ENCODE data around the gene ADGRF1. TPM values are rescaled to one million over a fixed set of nuclear protein-coding genes. Genes with fewer than 3 reads are reported as not detected.

Gene ADGRF1
- total RNA-seq, 5 donors from 2014 or later (not counting 1 experiment from before 2014, with no cell fraction given): 0.19 to 0.32 TPM; not detected in 3

DNA sequence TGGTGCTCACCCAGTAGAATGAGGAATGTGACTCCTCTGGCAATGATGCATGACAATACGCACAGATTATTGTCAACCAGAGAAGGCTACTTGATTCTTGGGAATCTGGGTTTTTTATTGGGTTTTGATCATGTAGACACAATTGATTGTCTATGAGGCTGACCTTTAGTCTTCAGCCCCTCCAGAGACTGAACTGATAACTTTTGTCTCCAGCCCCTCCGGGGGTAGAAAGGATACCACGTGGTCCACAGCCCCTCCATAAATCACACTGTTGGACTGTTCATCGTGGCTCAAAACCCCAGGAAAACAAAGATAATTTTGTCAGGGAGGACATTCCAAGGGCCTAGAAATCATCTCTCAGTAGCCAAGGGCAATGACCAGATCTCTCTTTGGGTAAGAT lies 62.9 kb downstream of the ADGRF1 start:
- Histone ChIP-seq H3K36me3 (ENCODE audit: control insufficient read depth in 2 of 2, extremely low read depth in 1 of 2, insufficient read depth in 1 of 2, low read length in 1 of 2) (no peaks in the 10 kb centered on the region), H3K9me3 (no peaks in the 10 kb centered on the region), H3K4me3 (ENCODE audit: control insufficient read depth in 1 of 2, extremely low read depth in 1 of 2, low read length in 1 of 2) (no peak overlapping the region), H3K27ac (ENCODE audit: low read length) (no peak overlapping the region), H3K4me1 (ENCODE audit: control insufficient read depth in 1 of 2, extremely low read depth in 1 of 2, insufficient read depth in 2 of 2, low read length in 2 of 2) (no peaks in the 10 kb centered on the region), H3K27me3 (replicated peaks in 1 of 2; ENCODE audit: control insufficient read depth in 2 of 2, extremely low read depth in 1 of 2, insufficient read depth in 2 of 2, low read length in 1 of 2) (no peaks in the 10 kb centered on the region)
- ATAC-seq (replicated peaks in 1 of 4) (no peak), DNase-seq (no peak)
- CTCF ChIA-PET: no interaction called here
- H3K27ac Mint-ChIP-seq: no peak overlapping the region
- no peaks in the 10 kb centered on the region for H3K36me3 Mint-ChIP-seq
- POLR2A ChIA-PET: no interaction called here
- no peaks in the 10 kb centered on the region for H3K4me1 Mint-ChIP-seq
- no peaks in the 10 kb centered on the region for H3K9me3 Mint-ChIP-seq
- H3K27me3 Mint-ChIP-seq: peaks cover 3 to 5% of the 10 kb centered on the region in 2 donors
- 100% methylated on average over 1 of the region's 4 CpGs for WGBS (ENCODE audit: insufficient coverage)
- H3K4me3 Mint-ChIP-seq: no peak overlapping the region

DNA sequence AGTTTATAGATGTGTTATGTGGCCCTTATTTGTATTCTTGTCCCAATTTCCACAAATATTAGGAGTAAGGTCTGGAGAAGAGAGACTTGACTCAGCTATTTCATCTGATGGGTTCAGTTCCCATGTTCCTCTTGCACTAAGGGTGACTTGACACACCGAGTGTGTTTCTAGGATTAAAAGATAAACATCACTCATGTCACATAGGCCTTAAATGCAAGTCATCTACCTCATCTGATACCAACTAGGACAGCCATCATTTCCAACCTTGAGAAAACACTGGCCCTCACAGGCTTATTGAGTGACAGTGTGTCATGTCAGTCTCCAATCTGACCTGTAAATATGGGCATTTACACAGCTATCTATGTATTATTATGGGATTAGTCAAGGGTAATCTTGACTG lies 67.3 kb downstream of the ADGRF1 start:
- Histone ChIP-seq H3K4me3 (ENCODE audit: control insufficient read depth in 1 of 2, extremely low read depth in 1 of 2, low read length in 1 of 2) (no peak overlapping the region), H3K9me3 (no peaks in the 10 kb centered on the region), H3K4me1 (ENCODE audit: control insufficient read depth in 1 of 2, extremely low read depth in 1 of 2, insufficient read depth in 2 of 2, low read length in 2 of 2) (no peaks in the 10 kb centered on the region), H3K36me3 (ENCODE audit: control insufficient read depth in 2 of 2, extremely low read depth in 1 of 2, insufficient read depth in 1 of 2, low read length in 1 of 2) (no peaks in the 10 kb centered on the region), H3K27ac (ENCODE audit: low read length) (no peak overlapping the region), H3K27me3 (replicated peaks in 1 of 2; ENCODE audit: control insufficient read depth in 2 of 2, extremely low read depth in 1 of 2, insufficient read depth in 2 of 2, low read length in 1 of 2) (no peaks in the 10 kb centered on the region)
- ChIA-PET POLR2A (no interaction called here), CTCF (no interaction called here)
- Mint-ChIP-seq H3K27me3 (peaks cover 0 to 18% of the 10 kb centered on the region in 2 donors), H3K4me3 (no peak overlapping the region), H3K36me3 (no peaks in the 10 kb centered on the region), H3K4me1 (no peaks in the 10 kb centered on the region), H3K27ac (no peak overlapping the region), H3K9me3 (no peaks in the 10 kb centered on the region)
- ATAC-seq (replicated peaks in 1 of 4) (no peak), DNase-seq (no peak)
- 60% methylated on average over 1 of the region's 1 CpG for WGBS (ENCODE audit: insufficient coverage)

GRCh38 chr6:46973029-46973428 lies 69.1 kb downstream of the ADGRF1 start:
- H3K27me3 ChIP-seq (replicated peaks in 1 of 2; ENCODE audit: control insufficient read depth in 2 of 2, extremely low read depth in 1 of 2, insufficient read depth in 2 of 2, low read length in 1 of 2): no peaks in the 10 kb centered on the region
- H3K27ac ChIP-seq (ENCODE audit: low read length): no peak overlapping the region
- ATAC-seq (replicated peaks in 1 of 4) (no peak), DNase-seq (no peak)
- no peaks in the 10 kb centered on the region for H3K4me1 ChIP-seq (ENCODE audit: control insufficient read depth in 1 of 2, extremely low read depth in 1 of 2, insufficient read depth in 2 of 2, low read length in 2 of 2)
- H3K36me3 Mint-ChIP-seq: no peaks in the 10 kb centered on the region
- no peaks in the 10 kb centered on the region for H3K9me3 ChIP-seq
- H3K36me3 ChIP-seq (ENCODE audit: control insufficient read depth in 2 of 2, extremely low read depth in 1 of 2, insufficient read depth in 1 of 2, low read length in 1 of 2): no peaks in the 10 kb centered on the region
- H3K4me3 Mint-ChIP-seq: no peak overlapping the region
- ChIA-PET CTCF (no interaction called here), POLR2A (no interaction called here)
- no peak overlapping the region for H3K27ac Mint-ChIP-seq
- WGBS (ENCODE audit: insufficient coverage): 67% methylated on average over 1 of the region's 2 CpGs
- peaks cover 0 to 18% of the 10 kb centered on the region in 2 donors for H3K27me3 Mint-ChIP-seq
- H3K9me3 Mint-ChIP-seq: no peaks in the 10 kb centered on the region
- no peak overlapping the region for H3K4me3 ChIP-seq (ENCODE audit: control insufficient read depth in 1 of 2, extremely low read depth in 1 of 2, low read length in 1 of 2)
- H3K4me1 Mint-ChIP-seq: no peaks in the 10 kb centered on the region

DNA sequence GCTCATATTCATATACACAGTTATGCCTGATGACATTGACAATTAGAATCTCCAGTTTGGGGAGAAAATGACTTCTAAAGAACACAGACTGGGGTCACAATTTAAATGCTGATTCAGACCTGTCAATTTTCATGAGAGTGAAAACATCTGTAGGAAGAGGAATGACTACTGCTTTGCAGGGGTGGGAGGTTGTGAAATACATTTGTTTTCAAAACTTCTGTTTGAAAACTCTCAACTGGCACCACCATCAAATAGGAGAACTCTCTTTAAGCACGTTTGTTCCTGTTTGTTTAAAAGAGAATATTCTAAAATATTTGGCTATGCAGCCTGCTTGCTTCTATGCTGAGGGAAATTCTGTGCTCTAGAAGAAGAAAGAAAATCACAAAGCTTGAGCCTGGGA lies 69.6 kb downstream of the ADGRF1 start:
- Mint-ChIP-seq H3K4me1 (no peaks in the 10 kb centered on the region), H3K4me3 (no peak overlapping the region), H3K27me3 (peaks cover 0 to 18% of the 10 kb centered on the region in 2 donors), H3K36me3 (no peaks in the 10 kb centered on the region), H3K27ac (no peak overlapping the region), H3K9me3 (no peaks in the 10 kb centered on the region)
- Histone ChIP-seq H3K4me1 (ENCODE audit: control insufficient read depth in 1 of 2, extremely low read depth in 1 of 2, insufficient read depth in 2 of 2, low read length in 2 of 2) (no peaks in the 10 kb centered on the region), H3K4me3 (ENCODE audit: control insufficient read depth in 1 of 2, extremely low read depth in 1 of 2, low read length in 1 of 2) (no peak overlapping the region), H3K9me3 (no peaks in the 10 kb centered on the region), H3K27me3 (replicated peaks in 1 of 2; ENCODE audit: control insufficient read depth in 2 of 2, extremely low read depth in 1 of 2, insufficient read depth in 2 of 2, low read length in 1 of 2) (no peaks in the 10 kb centered on the region), H3K27ac (ENCODE audit: low read length) (no peak overlapping the region), H3K36me3 (ENCODE audit: control insufficient read depth in 2 of 2, extremely low read depth in 1 of 2, insufficient read depth in 1 of 2, low read length in 1 of 2) (no peaks in the 10 kb centered on the region)
- DNase-seq (no peak), ATAC-seq (replicated peaks in 1 of 4) (no peak)
- CTCF ChIA-PET: no interaction called here
- WGBS (ENCODE audit: insufficient coverage): no CpG with 5 or more reads among the region's 1 CpG
- POLR2A ChIA-PET: no interaction called here

GRCh38 chr6:46969206-46969605 lies 72.9 kb downstream of the ADGRF1 start:
- Histone ChIP-seq H3K9me3 (no peaks in the 10 kb centered on the region), H3K4me1 (ENCODE audit: control insufficient read depth in 1 of 2, extremely low read depth in 1 of 2, insufficient read depth in 2 of 2, low read length in 2 of 2) (no peaks in the 10 kb centered on the region), H3K36me3 (ENCODE audit: control insufficient read depth in 2 of 2, extremely low read depth in 1 of 2, insufficient read depth in 1 of 2, low read length in 1 of 2) (no peaks in the 10 kb centered on the region), H3K27me3 (replicated peaks in 1 of 2; ENCODE audit: control insufficient read depth in 2 of 2, extremely low read depth in 1 of 2, insufficient read depth in 2 of 2, low read length in 1 of 2) (peaks cover 0 to 2% of the 10 kb centered on the region in 2 experiments), H3K27ac (ENCODE audit: low read length) (no peak overlapping the region), H3K4me3 (ENCODE audit: control insufficient read depth in 1 of 2, extremely low read depth in 1 of 2, low read length in 1 of 2) (no peak overlapping the region)
- H3K4me1 Mint-ChIP-seq: no peaks in the 10 kb centered on the region
- no peak for ATAC-seq (replicated peaks in 1 of 4)
- no CpG with 5 or more reads among the region's 1 CpG for WGBS (ENCODE audit: insufficient coverage)
- H3K27ac Mint-ChIP-seq: no peak overlapping the region
- ChIA-PET POLR2A (interaction anchor here in 1 of 2 donors (0.7 kb wide), 1 partner anchor 8 kb away, joined by 5 read pairs; no protein-coding TSS in a partner anchor), CTCF (no interaction called here)
- H3K36me3 Mint-ChIP-seq: no peaks in the 10 kb centered on the region
- peaks cover 4 to 18% of the 10 kb centered on the region in 2 donors for H3K27me3 Mint-ChIP-seq
- H3K4me3 Mint-ChIP-seq: no peak overlapping the region
- no peaks in the 10 kb centered on the region for H3K9me3 Mint-ChIP-seq
- no peak for DNase-seq

- peaks cover 0 to 2% of the 10 kb centered on the region in 2 experiments for H3K27me3 ChIP-seq (replicated peaks in 1 of 2; ENCODE audit: control insufficient read depth in 2 of 2, extremely low read depth in 1 of 2, insufficient read depth in 2 of 2, low read length in 1 of 2)
- no peaks in the 10 kb centered on the region for H3K9me3 Mint-ChIP-seq
- ChIA-PET POLR2A (no interaction called here), CTCF (no interaction called here)
- DNase-seq: no peak
- H3K4me3 ChIP-seq (ENCODE audit: control insufficient read depth in 1 of 2, extremely low read depth in 1 of 2, low read length in 1 of 2): no peak overlapping the region
- H3K36me3 Mint-ChIP-seq: no peaks in the 10 kb centered on the region
- H3K9me3 ChIP-seq: no peaks in the 10 kb centered on the region
- H3K36me3 ChIP-seq (ENCODE audit: control insufficient read depth in 2 of 2, extremely low read depth in 1 of 2, insufficient read depth in 1 of 2, low read length in 1 of 2): no peaks in the 10 kb centered on the region
- H3K27ac ChIP-seq (ENCODE audit: low read length): no peak overlapping the region
- H3K27me3 Mint-ChIP-seq: peaks cover 4 to 12% of the 10 kb centered on the region in 2 donors
- no peaks in the 10 kb centered on the region for H3K4me1 ChIP-seq (ENCODE audit: control insufficient read depth in 1 of 2, extremely low read depth in 1 of 2, insufficient read depth in 2 of 2, low read length in 2 of 2)
- H3K27ac Mint-ChIP-seq: no peak overlapping the region
- no peak overlapping the region for H3K4me3 Mint-ChIP-seq
- H3K4me1 Mint-ChIP-seq: no peaks in the 10 kb centered on the region
- ATAC-seq (replicated peaks in 1 of 4): no peak
Measured at GRCh38 chr6:46967826-46968349, 74.2 kb downstream of the ADGRF1 start.
